CD4-positive, alpha-beta memory T cell (primary cell): ENCODE measurements around the gene TDRD1. TPM values are rescaled to one million over a fixed set of nuclear protein-coding genes. Genes with fewer than 3 reads are reported as not detected.

Experiments
- CTCF ChIA-PET: fragments of 350-600 bp; sonication (Branson Sonifier 250); formaldehyde crosslinking; loops from one replicate; lab custom pipeline; 2021; ENCODE audit warnings: inconsistent platforms; ENCODE audit not compliant: partially characterized antibody; lab: Charles Lee
- POLR2A ChIA-PET: fragments of 350-600 bp; sonication (Branson Sonifier 250); formaldehyde crosslinking; loops from one replicate; lab custom pipeline; 2021; ENCODE audit not compliant: partially characterized antibody; lab: Charles Lee
- DNase-seq, 5 donors: peaks; one replicate each; pipeline versions ENCODE4 v3.0.0 to v3.0.0-alpha.2; 2020 to 2022; ENCODE audit warnings: mixed read lengths in 1 of 5
- H3K27ac ChIP-seq: one replicate; pipeline ENCODE4 v1.7.0; 2013; ENCODE audit warnings: low read depth, low read length
- H3K27me3 ChIP-seq: 2 replicates; pipeline ENCODE4 v1.7.0; 2013; ENCODE audit warnings: mild to moderate bottlenecking, low read length, moderate library complexity; ENCODE audit not compliant: insufficient read depth
- H3K36me3 ChIP-seq: 2 replicates; pipeline ENCODE4 v1.7.0; 2013; ENCODE audit warnings: mild to moderate bottlenecking, low read length, moderate library complexity; ENCODE audit not compliant: insufficient read depth
- H3K4me1 ChIP-seq: 2 replicates; pipeline ENCODE4 v1.7.0; 2013; ENCODE audit warnings: mild to moderate bottlenecking, low read length, moderate library complexity; ENCODE audit not compliant: insufficient read depth
- H3K4me3 ChIP-seq, 2 donors: one replicate each; pipeline ENCODE4 v1.7.0; 2013; ENCODE audit warnings: low read length in 2 of 2, mild to moderate bottlenecking in 1 of 2
- H3K9me3 ChIP-seq, 2 donors: one replicate each; pipeline ENCODE4 v1.7.0; 2013; ENCODE audit warnings: low read length in 2 of 2, control low read depth in 1 of 2; ENCODE audit not compliant: control insufficient read depth in 1 of 2
- H3K27ac Mint-ChIP-seq, 7 donors: one replicate each; pipeline ENCODE4 v1.8.0; 2020 to 2021; ENCODE audit warnings: mixed read lengths in 7 of 7, mild to moderate bottlenecking in 6 of 7, inconsistent platforms in 3 of 7, moderate library complexity in 3 of 7
- H3K27me3 Mint-ChIP-seq, 2 donors: one replicate each; pipeline ENCODE4 v1.8.0; 2020 to 2021; ENCODE audit warnings: mixed read lengths in 2 of 2
- H3K36me3 Mint-ChIP-seq, 2 donors: one replicate each; pipeline ENCODE4 v1.8.0; 2020 to 2021; ENCODE audit warnings: mixed read lengths in 2 of 2, inconsistent platforms in 1 of 2, mild to moderate bottlenecking in 1 of 2
- H3K4me1 Mint-ChIP-seq, 4 donors: one replicate each; pipeline ENCODE4 v1.8.0; 2020 to 2021; ENCODE audit warnings: mixed read lengths in 4 of 4, mild to moderate bottlenecking in 1 of 4
- H3K4me3 Mint-ChIP-seq, 8 donors: one replicate each; pipeline ENCODE4 v1.8.0; 2020 to 2021; ENCODE audit warnings: mixed read lengths in 8 of 8, mild to moderate bottlenecking in 7 of 8, moderate library complexity in 6 of 8, inconsistent platforms in 3 of 8
- H3K9me3 Mint-ChIP-seq, 8 donors: one replicate each; pipeline ENCODE4 v1.8.0; 2020 to 2021; ENCODE audit warnings: mixed read lengths in 8 of 8, mild to moderate bottlenecking in 5 of 8, inconsistent platforms in 3 of 8, moderate library complexity in 1 of 8
- intact Hi-C: fragments of 100-400 bp; cut with micrococcal nuclease; formaldehyde crosslinking; loops from one replicate; pipeline ENCODE4 v1.15.1; 2023
- polyA plus RNA-seq, 2 donors: library from polyadenylated mRNA; unstranded; fragments of 300-500 nt; fragmentation: Illumina TruSeq; gene quantifications; one replicate each; pipeline ENCODE4 v1.2.3, GENCODE V29; 2021
- total RNA-seq, 2 experiments: library from RNA; stranded (reverse); gene quantifications; one replicate each; pipeline ENCODE4 v1.2.3, GENCODE V29; 2021

The TDRD1 gene
- total and polyA plus RNA-seq, 4 experiments from 2014 or later, result 0.05 to 0.41 (median 0.39) TPM; not detected in 1

DNA sequence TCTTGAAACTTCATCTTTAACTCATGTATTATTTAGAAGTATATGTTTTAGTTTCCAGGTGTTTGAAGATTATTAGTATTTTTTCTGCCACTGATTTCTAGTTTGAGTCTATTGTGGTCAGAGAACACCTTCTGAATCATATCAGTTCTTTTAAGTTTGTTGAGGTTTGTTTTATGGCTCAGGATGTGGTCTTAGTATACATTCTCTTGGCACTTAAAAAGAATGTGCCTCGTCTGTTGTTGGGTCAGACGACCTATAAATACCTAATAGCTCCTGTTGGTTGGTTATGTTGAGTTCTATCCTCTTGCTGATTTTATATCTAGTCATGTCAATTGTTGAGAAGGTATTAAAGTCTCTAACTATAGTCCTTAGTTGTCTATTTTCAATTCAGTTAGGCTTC is 15.9 kb downstream of the TDRD1 start:
- Mint-ChIP-seq H3K36me3 (no peaks in the 10 kb centered on the region), H3K9me3 (no peaks in the 10 kb centered on the region), H3K27me3 (peaks cover 13 to 26% of the 10 kb centered on the region in 2 donors), H3K27ac (no peak overlapping the region), H3K4me3 (no peak overlapping the region), H3K4me1 (peaks cover 4 to 13% (median 8%) of the 10 kb centered on the region in 4 donors)
- Histone ChIP-seq H3K27ac (no peak overlapping the region), H3K4me1 (peaks cover 8% of the 10 kb centered on the region), H3K4me3 (no peak overlapping the region), H3K36me3 (no peaks in the 10 kb centered on the region), H3K9me3 (no peaks in the 10 kb centered on the region), H3K27me3 (peaks cover 7% of the 10 kb centered on the region)
- CTCF ChIA-PET, result no interaction called here
- no peak for DNase-seq
- POLR2A ChIA-PET, result no interaction called here
- intact Hi-C loops, result no loop called here

DNA sequence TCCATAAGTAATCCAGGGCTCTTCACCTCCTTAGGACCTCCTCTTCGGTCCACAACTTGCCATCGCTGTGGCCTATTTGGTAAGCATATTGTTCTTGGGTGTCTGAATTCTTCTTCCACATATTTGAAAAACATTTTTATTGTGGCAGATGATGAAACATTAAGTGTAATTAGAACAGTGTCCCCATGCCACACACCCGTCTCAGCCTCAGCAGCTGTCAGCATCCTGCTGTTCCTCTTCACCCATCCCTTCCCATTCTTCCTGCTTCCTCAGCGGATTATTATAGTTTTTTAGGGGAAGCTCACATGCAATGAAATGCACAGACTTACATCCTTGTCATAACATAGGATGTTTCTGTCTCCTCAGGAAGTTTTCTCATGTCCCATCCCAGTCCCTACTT is 20.1 kb downstream of the TDRD1 start:
- Histone ChIP-seq H3K9me3 (no peaks in the 10 kb centered on the region), H3K27me3 (peaks cover 7% of the 10 kb centered on the region), H3K27ac (no peak overlapping the region), H3K36me3 (no peaks in the 10 kb centered on the region), H3K4me3 (no peak overlapping the region), H3K4me1 (peaks cover 8% of the 10 kb centered on the region)
- POLR2A ChIA-PET, result no interaction called here
- no peaks in the 10 kb centered on the region for H3K9me3 Mint-ChIP-seq
- H3K27me3 Mint-ChIP-seq, result peaks cover 23 to 35% of the 10 kb centered on the region in 2 donors
- DNase-seq, result no peak
- H3K4me3 Mint-ChIP-seq, result no peak overlapping the region
- no peaks in the 10 kb centered on the region for H3K36me3 Mint-ChIP-seq
- no peak overlapping the region for H3K27ac Mint-ChIP-seq
- peaks cover 4 to 13% (median 8%) of the 10 kb centered on the region in 4 donors for H3K4me1 Mint-ChIP-seq
- intact Hi-C loops, result no loop called here
- CTCF ChIA-PET, result no interaction called here

DNA sequence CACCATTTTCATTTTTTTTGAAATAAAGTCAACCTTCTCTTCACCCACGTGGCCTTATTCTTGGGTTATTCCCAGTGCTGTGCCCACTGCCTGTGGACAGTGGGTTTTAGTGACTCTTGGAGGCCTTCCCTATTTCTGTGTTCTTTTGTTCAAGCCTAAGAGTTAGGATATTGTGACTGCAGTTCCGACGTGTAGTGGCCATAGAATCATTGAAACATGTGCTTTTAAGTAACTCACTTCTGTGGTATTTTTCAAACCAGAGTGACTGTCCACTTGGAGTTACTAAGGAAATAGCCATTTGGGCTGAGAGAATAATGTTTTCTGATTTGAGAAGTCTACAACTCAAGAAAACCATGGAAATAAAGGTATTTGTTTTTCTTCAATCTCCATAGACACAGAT is 23.7 kb downstream of the TDRD1 start:
- Mint-ChIP-seq H3K4me3 (no peak overlapping the region), H3K4me1 (no peaks in the 10 kb centered on the region), H3K27me3 (peaks cover 27 to 32% of the 10 kb centered on the region in 2 donors), H3K9me3 (no peaks in the 10 kb centered on the region), H3K27ac (no peak overlapping the region), H3K36me3 (no peaks in the 10 kb centered on the region)
- ChIA-PET POLR2A (no interaction called here), CTCF (no interaction called here)
- intact Hi-C loops, result no loop called here
- Histone ChIP-seq H3K27me3 (peaks cover 6% of the 10 kb centered on the region), H3K4me3 (no peak overlapping the region), H3K27ac (no peak overlapping the region), H3K9me3 (no peaks in the 10 kb centered on the region), H3K36me3 (no peaks in the 10 kb centered on the region), H3K4me1 (no peaks in the 10 kb centered on the region)
- no peak for DNase-seq

DNA sequence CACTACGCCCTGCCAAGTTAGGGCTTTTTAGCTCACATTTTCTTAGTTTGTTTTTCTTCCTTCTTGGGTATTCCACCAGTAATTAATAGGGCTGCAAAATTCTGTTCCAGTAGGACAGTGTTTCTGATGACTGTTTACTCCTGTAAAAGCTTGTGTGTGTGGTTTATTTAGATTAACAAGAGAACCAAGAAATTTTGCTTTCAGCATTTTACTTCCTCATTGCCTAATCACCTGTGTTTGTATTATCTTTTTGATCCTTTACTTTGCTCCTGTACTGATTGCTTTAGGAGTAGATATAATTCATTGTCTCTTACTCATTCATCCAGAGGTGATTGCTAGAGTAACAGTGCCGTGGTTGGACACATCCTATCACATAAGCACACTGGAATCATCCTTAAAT is 27.7 kb downstream of the TDRD1 start:
- H3K27ac ChIP-seq, result no peak overlapping the region
- H3K27me3 Mint-ChIP-seq, result peaks cover 17 to 19% of the 10 kb centered on the region in 2 donors
- intact Hi-C loops, result no loop called here
- no peaks in the 10 kb centered on the region for H3K4me1 ChIP-seq
- H3K27ac Mint-ChIP-seq, result no peak overlapping the region
- no peaks in the 10 kb centered on the region for H3K9me3 ChIP-seq
- CTCF ChIA-PET, result no interaction called here
- H3K9me3 Mint-ChIP-seq, result no peaks in the 10 kb centered on the region
- H3K4me1 Mint-ChIP-seq, result no peaks in the 10 kb centered on the region
- H3K4me3 Mint-ChIP-seq, result no peak overlapping the region
- no peaks in the 10 kb centered on the region for H3K27me3 ChIP-seq
- POLR2A ChIA-PET, result no interaction called here
- no peak for DNase-seq
- H3K4me3 ChIP-seq, result no peak overlapping the region
- H3K36me3 ChIP-seq, result no peaks in the 10 kb centered on the region
- no peaks in the 10 kb centered on the region for H3K36me3 Mint-ChIP-seq

DNA sequence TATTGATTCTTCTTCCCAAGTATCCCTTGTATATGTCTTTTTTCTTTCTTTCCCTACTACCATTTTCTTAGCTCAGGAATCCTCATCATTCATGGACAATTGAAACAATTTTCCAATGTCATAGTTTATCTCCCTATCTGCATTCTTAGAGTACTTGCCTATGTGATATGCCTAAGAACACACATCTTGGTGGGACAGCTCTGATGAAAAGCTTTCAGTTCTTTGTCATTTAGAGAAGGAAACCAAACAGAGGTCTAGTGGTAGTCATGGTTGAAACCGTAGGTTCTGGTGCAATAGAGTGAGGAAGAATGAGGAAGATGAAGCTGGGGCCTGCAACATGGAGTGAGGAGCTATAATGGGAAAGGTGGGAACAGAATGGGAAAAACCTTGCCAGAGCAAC is 28.2 kb downstream of the TDRD1 start:
- H3K36me3 ChIP-seq, result no peaks in the 10 kb centered on the region
- H3K36me3 Mint-ChIP-seq, result no peaks in the 10 kb centered on the region
- no peaks in the 10 kb centered on the region for H3K27me3 ChIP-seq
- no peak overlapping the region for H3K4me3 ChIP-seq
- intact Hi-C loops, result no loop called here
- no peaks in the 10 kb centered on the region for H3K9me3 Mint-ChIP-seq
- H3K27me3 Mint-ChIP-seq, result peaks cover 17 to 19% of the 10 kb centered on the region in 2 donors
- H3K4me1 Mint-ChIP-seq, result no peaks in the 10 kb centered on the region
- ChIA-PET POLR2A (no interaction called here), CTCF (no interaction called here)
- no peaks in the 10 kb centered on the region for H3K9me3 ChIP-seq
- H3K4me1 ChIP-seq, result no peaks in the 10 kb centered on the region
- H3K27ac Mint-ChIP-seq, result no peak overlapping the region
- no peak overlapping the region for H3K4me3 Mint-ChIP-seq
- DNase-seq, result no peak
- H3K27ac ChIP-seq, result no peak overlapping the region

DNA sequence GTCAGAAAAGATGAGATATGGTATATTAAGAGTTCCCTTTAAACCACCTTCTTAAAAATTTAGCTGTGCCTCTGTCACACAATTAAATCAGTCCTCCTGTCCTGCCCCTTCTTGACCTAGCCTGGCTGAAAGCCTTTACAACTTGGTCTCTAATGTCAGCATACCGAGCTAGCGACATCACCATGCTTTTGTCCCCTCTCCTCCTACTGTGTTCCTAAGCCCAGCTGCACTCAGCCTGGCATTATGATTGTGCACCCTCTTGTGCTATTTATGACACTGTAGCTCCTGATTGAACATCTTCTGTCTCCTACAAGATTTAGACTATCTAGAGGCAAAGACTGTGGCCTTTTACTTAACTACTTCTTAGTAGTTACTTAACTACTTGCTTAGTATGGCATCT is 29.2 kb downstream of the TDRD1 start:
- no peaks in the 10 kb centered on the region for H3K4me1 Mint-ChIP-seq
- H3K4me1 ChIP-seq, result no peaks in the 10 kb centered on the region
- H3K36me3 ChIP-seq, result no peaks in the 10 kb centered on the region
- H3K36me3 Mint-ChIP-seq, result no peaks in the 10 kb centered on the region
- no peaks in the 10 kb centered on the region for H3K9me3 Mint-ChIP-seq
- H3K4me3 ChIP-seq, result no peak overlapping the region
- no peak overlapping the region for H3K27ac ChIP-seq
- intact Hi-C loops, result no loop called here
- H3K27me3 ChIP-seq, result no peaks in the 10 kb centered on the region
- no peak overlapping the region for H3K4me3 Mint-ChIP-seq
- ChIA-PET POLR2A (no interaction called here), CTCF (no interaction called here)
- DNase-seq, result no peak
- H3K27me3 Mint-ChIP-seq, result peaks cover 12 to 19% of the 10 kb centered on the region in 2 donors
- no peaks in the 10 kb centered on the region for H3K9me3 ChIP-seq
- H3K27ac Mint-ChIP-seq, result no peak overlapping the region

DNA sequence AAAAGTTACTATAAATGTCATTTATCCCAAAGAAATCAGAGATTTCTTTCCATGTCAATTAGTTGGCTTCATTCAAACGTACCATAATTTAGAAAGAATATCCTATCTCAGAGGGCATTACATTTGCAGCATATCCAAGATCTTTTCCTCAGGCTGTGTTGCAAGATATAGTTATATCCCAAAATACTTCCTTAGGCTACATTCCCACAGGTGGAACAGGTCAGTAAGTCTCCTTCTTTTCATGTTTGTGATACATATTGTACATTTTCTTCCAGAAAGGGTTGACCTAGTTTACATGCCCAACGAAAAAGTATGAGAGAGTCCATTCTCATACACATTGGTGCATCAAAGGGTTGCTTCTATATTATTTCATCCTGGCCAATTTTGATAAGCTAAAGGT is 33.0 kb downstream of the TDRD1 start:
- intact Hi-C loops, result no loop called here
- no peaks in the 10 kb centered on the region for H3K27me3 ChIP-seq
- no peaks in the 10 kb centered on the region for H3K9me3 ChIP-seq
- CTCF ChIA-PET, result no interaction called here
- no peaks in the 10 kb centered on the region for H3K36me3 ChIP-seq
- Mint-ChIP-seq H3K27ac (no peak overlapping the region), H3K27me3 (peaks cover 3 to 12% of the 10 kb centered on the region in 2 donors), H3K9me3 (no peaks in the 10 kb centered on the region), H3K4me1 (no peaks in the 10 kb centered on the region), H3K4me3 (no peak overlapping the region), H3K36me3 (no peaks in the 10 kb centered on the region)
- no peak for DNase-seq
- H3K4me3 ChIP-seq, result no peak overlapping the region
- H3K27ac ChIP-seq, result no peak overlapping the region
- H3K4me1 ChIP-seq, result no peaks in the 10 kb centered on the region
- POLR2A ChIA-PET, result no interaction called here

DNA sequence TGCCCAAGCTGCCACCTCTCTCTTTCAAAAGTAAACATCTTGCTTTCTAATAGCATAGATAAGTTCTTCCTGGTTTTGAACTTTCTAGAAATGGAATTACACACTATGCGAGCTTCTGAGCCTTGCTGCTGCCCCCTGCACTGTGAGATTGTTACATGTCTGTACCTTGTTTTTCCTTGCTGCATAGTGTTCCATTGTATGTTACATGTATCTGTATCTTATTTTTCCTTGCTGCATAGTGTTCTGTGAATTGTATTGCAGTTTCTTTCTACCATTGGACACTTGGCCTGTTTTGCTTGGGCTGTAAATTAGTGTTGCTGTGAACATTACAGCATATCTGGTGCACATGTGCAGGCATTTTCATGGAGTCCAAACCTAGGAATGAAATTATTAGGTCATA is 35.9 kb downstream of the TDRD1 start:
- H3K36me3 Mint-ChIP-seq, result no peaks in the 10 kb centered on the region
- intact Hi-C loops, result no loop called here
- no peaks in the 10 kb centered on the region for H3K4me1 ChIP-seq
- H3K9me3 ChIP-seq, result no peaks in the 10 kb centered on the region
- no peak overlapping the region for H3K4me3 Mint-ChIP-seq
- peaks cover 10 to 13% of the 10 kb centered on the region in 2 donors for H3K27me3 Mint-ChIP-seq
- H3K36me3 ChIP-seq, result no peaks in the 10 kb centered on the region
- no peak for DNase-seq
- H3K27ac Mint-ChIP-seq, result no peak overlapping the region
- H3K4me1 Mint-ChIP-seq, result no peaks in the 10 kb centered on the region
- no peak overlapping the region for H3K4me3 ChIP-seq
- ChIA-PET CTCF (no interaction called here), POLR2A (no interaction called here)
- no peaks in the 10 kb centered on the region for H3K27me3 ChIP-seq
- H3K27ac ChIP-seq, result no peak overlapping the region
- no peaks in the 10 kb centered on the region for H3K9me3 Mint-ChIP-seq
